IMR-90 (cell line): ENCODE measurements around the gene RAC3. TPM values are rescaled to one million over a fixed set of nuclear protein-coding genes. Genes with fewer than 3 reads are reported as not detected.

Experiments
- ATAC-seq: fragments of 200-7000 bp; cut with Tn5 transposase; 2 replicates; pipeline ENCODE4 v1.9.1; 2020; ENCODE audit warnings: low read depth, mild to moderate bottlenecking, moderate library complexity
- BruUV-seq: library from RNA; stranded (reverse); fragments of 400-500 nt; replicated peaks from 2 replicates; lab custom pipeline; 2021; lab: Mats Ljungman, UMichigan
- CTCF ChIA-PET: fragments of 300-600 bp; formaldehyde crosslinking; extraction: SDS; loops from one replicate; lab custom pipeline; 2021; ENCODE audit warnings: antibody characterized with exemption; lab: Yijun Ruan, JAX
- POLR2A ChIA-PET: fragments of 300-600 bp; sonication (Branson Sonifier 250); formaldehyde crosslinking; loops from one replicate; lab custom pipeline; 2022; ENCODE audit warnings: antibody characterized with exemption; ENCODE audit not compliant: unreplicated experiment; lab: Charles Lee
- DNase-seq: peaks from one replicate; pipeline ENCODE4 v3.0.0; 2013
- H2AFZ ChIP-seq: replicated peaks from 2 replicates; pipeline ENCODE3; 2013; ENCODE audit warnings: low read length, mild to moderate bottlenecking; ENCODE audit not compliant: poor library complexity
- H2AK5ac ChIP-seq: 2 replicates; pipeline ENCODE4 v1.6.1; 2013; ENCODE audit warnings: low read depth, low read length, inconsistent platforms
- H2AK9ac ChIP-seq: replicated peaks from 2 replicates; pipeline ENCODE3; 2013; ENCODE audit warnings: mild to moderate bottlenecking, low read depth, low read length, moderate library complexity; ENCODE audit not compliant: poor library complexity
- H2BK120ac ChIP-seq: 2 replicates; pipeline ENCODE4 v1.6.1; 2013; ENCODE audit warnings: low read depth, low read length, inconsistent platforms
- H2BK15ac ChIP-seq: 3 replicates; pipeline ENCODE4 v1.6.1; 2013; ENCODE audit warnings: low read depth, low read length, inconsistent platforms
- H2BK20ac ChIP-seq: 2 replicates; pipeline ENCODE4 v1.6.1; 2013; ENCODE audit warnings: low read depth, mild to moderate bottlenecking, inconsistent platforms, low read length, moderate library complexity
- H2BK5ac ChIP-seq: 2 replicates; pipeline ENCODE4 v1.6.1; 2013; ENCODE audit warnings: mild to moderate bottlenecking, low read depth, low read length, inconsistent platforms; ENCODE audit not compliant: poor library complexity, severe bottlenecking
- H3K14ac ChIP-seq: replicated peaks from 2 replicates; pipeline ENCODE4 v1.6.1; 2013; ENCODE audit warnings: low read depth, low read length, inconsistent platforms
- H3K18ac ChIP-seq: 2 replicates; pipeline ENCODE4 v1.6.1; 2013; ENCODE audit warnings: low read depth, low read length, control low read depth
- H3K23ac ChIP-seq: 2 replicates; pipeline ENCODE4 v1.6.1; 2013; ENCODE audit warnings: low read depth, low read length, inconsistent platforms
- H3K27ac ChIP-seq: 2 replicates; pipeline ENCODE4 v1.5.1; 2013; ENCODE audit warnings: mild to moderate bottlenecking, control low read depth, low read length; ENCODE audit not compliant: insufficient read depth
- H3K27me3 ChIP-seq: 2 replicates; pipeline ENCODE4 v1.6.1; 2013; ENCODE audit warnings: low read length; ENCODE audit not compliant: control insufficient read depth, insufficient read depth
- H3K36me3 ChIP-seq: 2 replicates; pipeline ENCODE4 v1.6.1; 2013; ENCODE audit warnings: low read length, mixed read lengths; ENCODE audit not compliant: control insufficient read depth, insufficient read depth
- H3K4ac ChIP-seq: 2 replicates; pipeline ENCODE4 v1.6.1; 2013; ENCODE audit warnings: low read depth, low read length, inconsistent platforms
- H3K4me1 ChIP-seq: 2 replicates; pipeline ENCODE4 v1.6.1; 2013; ENCODE audit warnings: low read length, mixed read lengths; ENCODE audit not compliant: control insufficient read depth, insufficient read depth
- H3K4me2 ChIP-seq: 2 replicates; pipeline ENCODE4 v1.6.1; 2013; ENCODE audit warnings: low read depth, mild to moderate bottlenecking, control low read depth, low read length, moderate library complexity
- H3K4me3 ChIP-seq: 2 replicates; pipeline ENCODE4 v1.5.1; 2013; ENCODE audit warnings: low read depth, mild to moderate bottlenecking, control low read depth, low read length, moderate library complexity; ENCODE audit not compliant: insufficient read depth
- H3K56ac ChIP-seq: 2 replicates; pipeline ENCODE4 v1.6.1; 2013; ENCODE audit warnings: low read length, inconsistent platforms; ENCODE audit not compliant: insufficient read depth; ENCODE audit errors: extremely low read depth
- H3K79me1 ChIP-seq, 2 experiments: 2 replicates each; pipeline ENCODE4 v1.6.1; 2013; ENCODE audit warnings: low read length in 2 of 2, inconsistent platforms in 1 of 2, low read depth in 1 of 2
- H3K9ac ChIP-seq: 2 replicates; pipeline ENCODE4 v1.6.1; 2013; ENCODE audit warnings: low read depth, low read length, control low read depth
- H3K9me1 ChIP-seq: 2 replicates; pipeline ENCODE4 v1.6.1; 2013; ENCODE audit warnings: low read length, inconsistent platforms; ENCODE audit not compliant: insufficient read depth
- H3K9me3 ChIP-seq: 2 replicates; pipeline ENCODE4 v1.6.1; 2013; ENCODE audit warnings: low read length; ENCODE audit not compliant: control insufficient read depth, insufficient read depth
- H4K20me1 ChIP-seq: 2 replicates; pipeline ENCODE4 v1.6.1; 2013; ENCODE audit warnings: low read length, inconsistent platforms; ENCODE audit not compliant: insufficient read depth
- H4K5ac ChIP-seq: 2 replicates; pipeline ENCODE4 v1.6.1; 2013; ENCODE audit warnings: mild to moderate bottlenecking, low read depth, low read length, control low read depth
- H4K8ac ChIP-seq, 2 experiments: 2 replicates each; pipeline ENCODE4 v1.6.1; 2013; ENCODE audit warnings: low read depth in 2 of 2, low read length in 2 of 2, control low read depth in 1 of 2, inconsistent platforms in 1 of 2
- H4K91ac ChIP-seq: 2 replicates; pipeline ENCODE4 v1.6.1; 2013; ENCODE audit warnings: low read depth, low read length, inconsistent platforms; ENCODE audit not compliant: insufficient read depth
- BHLHE40 ChIP-seq: fragments of 150-350 bp; IDR thresholded peaks from 2 replicates; pipeline ENCODE4 v1.6.1; 2016; ENCODE audit warnings: mild to moderate bottlenecking, low read depth, low read length
- CEBPB ChIP-seq: IDR thresholded peaks from 2 replicates; pipeline ENCODE4 v1.6.1; 2012; ENCODE audit warnings: low read depth, low read length, improper control_type of control experiment
- FOS ChIP-seq: fragments of 150-350 bp; IDR thresholded peaks from 2 replicates; pipeline ENCODE4 v1.6.1; 2016; ENCODE audit warnings: low read depth, low read length
- MAFK ChIP-seq: IDR thresholded peaks from 2 replicates; pipeline ENCODE4 v1.6.1; 2012; ENCODE audit warnings: low read depth, low read length, improper control_type of control experiment
- MXI1 ChIP-seq: IDR thresholded peaks from 2 replicates; pipeline ENCODE4 v1.6.1; 2012; ENCODE audit warnings: low read depth, mild to moderate bottlenecking, low read length, moderate library complexity, borderline replicate concordance
- NFE2L2 ChIP-seq: fragments of 150-350 bp; IDR thresholded peaks from 2 replicates; pipeline ENCODE4 v1.6.1; 2016; ENCODE audit warnings: low read depth, mild to moderate bottlenecking, low read length
- POLR2A ChIP-seq: IDR thresholded peaks from 2 replicates; pipeline ENCODE4 v1.6.1; 2012; ENCODE audit warnings: mild to moderate bottlenecking, low read depth, low read length
- RCOR1 ChIP-seq: IDR thresholded peaks from 2 replicates; pipeline ENCODE4 v1.6.1; 2012; ENCODE audit warnings: mild to moderate bottlenecking, low read length, improper control_type of control experiment; ENCODE audit not compliant: insufficient replicate concordance
- RFX5 ChIP-seq: IDR thresholded peaks from 2 replicates; pipeline ENCODE4 v1.8.0; 2012; ENCODE audit warnings: low read depth, mild to moderate bottlenecking, low read length, moderate library complexity
- WGBS, 2 experiments: methylation state at CpG; one replicate each; pipeline versions ENCODE4 v1.1.5 to v1.1.7; 2013; ENCODE audit warnings: missing lambda C conversion rate in 2 of 2; ENCODE audit not compliant: insufficient read length in 1 of 2; ENCODE audit errors: extremely low coverage in 2 of 2; 5-methylcytosine and 5-hydroxymethylcytosine counted together
- dilution Hi-C: fragments of 300-500 bp; cut with HindIII; formaldehyde crosslinking; loops from one replicate; pipeline ENCODE4 v1.14.3; 2018; ENCODE audit warnings: low sequenced_read_pairs; ENCODE audit not compliant: unreplicated experiment
- in situ Hi-C: fragments of 300-500 bp; cut with MboI; formaldehyde crosslinking; loops from 3 replicates; pipeline ENCODE4 v1.14.3; 2019; ENCODE audit warnings: low sequenced_read_pairs, inconsistent platforms, mixed read lengths
- intact Hi-C: fragments of 100-400 bp; cut with micrococcal nuclease; formaldehyde crosslinking; loops from 2 replicates; pipeline ENCODE4 v1.10.0; 2022
- polyA plus RNA-seq, 3 experiments: library from polyadenylated mRNA; depleted of rRNA; stranded (reverse); fragments of >200 nt; gene quantifications; 2 replicates each; pipeline ENCODE4 v1.2.3, GENCODE V29; 2012; ENCODE audit warnings: low replicate concordance in 1 of 3
- total RNA-seq: library from RNA; depleted of rRNA; stranded (reverse); fragments of >200 nt; gene quantifications from 2 replicates; pipeline ENCODE4 v1.2.3, GENCODE V29; 2012
- TF ChIP-seq, protein P1 (sequence below): fragments of 150-350 bp; IDR thresholded peaks from 2 replicates; pipeline ENCODE4 v1.6.1; 2016; ENCODE audit warnings: low read depth, mild to moderate bottlenecking, low read length, moderate library complexity, borderline replicate concordance
- TF ChIP-seq, protein P2 (sequence below): fragments of 150-350 bp; IDR thresholded peaks from 2 replicates; pipeline ENCODE4 v1.6.1; 2017; ENCODE audit warnings: mild to moderate bottlenecking, antibody characterized with exemption, low read length, low read depth

Gene RAC3
- total and polyA plus RNA-seq, 2 of the 4 experiments (the other 2 are of a cell fraction): 5.7 to 23.4 TPM

DNA sequence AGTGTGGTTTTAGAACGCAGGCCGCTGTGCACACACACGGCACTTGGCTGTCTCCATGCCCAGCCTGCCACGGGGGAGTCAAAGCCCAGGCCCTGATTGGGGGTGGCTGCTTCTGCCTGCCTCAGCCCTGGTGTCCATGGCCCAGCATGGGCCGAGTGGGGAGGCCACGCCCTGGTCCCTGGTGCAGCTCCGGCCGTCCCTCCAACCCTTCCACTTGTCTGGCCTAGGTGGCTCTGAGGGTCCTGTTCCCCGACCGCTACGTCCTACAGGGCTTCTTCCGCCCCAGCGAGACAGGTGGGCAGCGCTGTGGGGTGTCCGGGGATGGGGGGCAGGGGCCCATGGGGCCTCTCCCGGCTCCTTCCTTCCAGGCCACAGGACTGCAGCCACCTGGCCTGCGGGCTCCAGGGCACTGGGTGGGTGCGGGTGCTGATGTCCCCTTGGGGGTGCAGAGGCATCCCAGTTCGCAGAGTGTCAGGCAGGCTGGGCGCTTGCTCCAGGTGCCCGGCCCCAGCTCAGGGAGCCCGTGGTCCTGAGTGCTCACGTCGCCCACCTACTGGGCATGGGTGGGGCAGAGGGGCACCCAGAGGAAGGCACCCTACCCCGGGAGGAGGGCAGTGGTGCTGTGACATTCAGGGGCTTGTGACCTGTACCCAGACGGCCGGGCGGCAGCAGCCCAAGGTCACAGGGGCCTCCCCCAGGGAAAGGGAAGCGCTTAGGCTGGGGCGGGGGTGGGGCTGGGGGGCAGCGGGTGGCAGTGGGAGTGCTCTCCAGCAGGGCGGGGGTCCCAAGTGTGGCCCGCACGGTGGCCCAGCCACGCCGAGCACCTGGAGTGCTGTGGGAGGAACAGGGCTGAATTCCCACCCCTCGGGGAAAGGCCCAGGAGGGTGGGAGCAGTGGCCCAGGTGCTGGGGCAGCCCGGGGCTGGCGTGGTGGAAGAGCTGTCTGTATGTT lies 20.6 kb upstream of the RAC3 start (continued):
- no peak for TF ChIP-seq NFE2L2
- TF ChIP-seq RCOR1: no peak

DNA sequence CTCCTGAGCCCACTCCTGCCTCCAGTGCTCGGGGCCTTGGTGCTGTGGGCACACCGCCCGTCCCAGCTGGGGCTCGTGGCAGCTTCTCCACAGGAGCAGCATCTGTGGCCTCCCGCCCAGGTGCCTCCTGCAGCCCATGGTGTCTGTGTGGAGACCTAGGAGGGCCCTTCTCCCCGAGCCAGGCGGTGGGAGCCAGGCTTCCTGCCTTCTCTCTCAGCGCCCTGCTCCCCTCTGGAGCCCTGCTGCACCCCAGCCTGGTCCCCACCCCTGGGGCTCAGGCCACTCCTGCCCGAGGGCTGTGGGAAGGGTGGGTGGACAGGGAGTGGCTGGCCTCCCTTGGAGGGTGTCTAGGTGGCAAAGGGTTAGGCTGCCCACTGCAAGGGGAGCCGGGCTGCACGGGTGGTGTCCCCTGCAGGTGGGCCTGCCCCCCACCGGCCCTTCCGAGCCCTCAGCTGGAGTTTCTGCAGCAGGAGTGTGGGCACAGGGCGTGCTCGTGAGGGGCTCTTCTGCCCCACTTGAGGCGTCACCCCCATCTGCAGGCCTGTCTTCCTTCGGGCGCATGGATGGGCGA lies 19.8 kb upstream of the RAC3 start:
- dilution Hi-C loops: no loop called here
- TF ChIP-seq BHLHE40: no peak
- no peak for TF ChIP-seq CEBPB
- no peak for TF ChIP-seq POLR2A
- TF ChIP-seq MAFK: no peak
- TF ChIP-seq MXI1: no peak
- TF ChIP-seq RCOR1: no peak
- TF ChIP-seq, protein P1, sequence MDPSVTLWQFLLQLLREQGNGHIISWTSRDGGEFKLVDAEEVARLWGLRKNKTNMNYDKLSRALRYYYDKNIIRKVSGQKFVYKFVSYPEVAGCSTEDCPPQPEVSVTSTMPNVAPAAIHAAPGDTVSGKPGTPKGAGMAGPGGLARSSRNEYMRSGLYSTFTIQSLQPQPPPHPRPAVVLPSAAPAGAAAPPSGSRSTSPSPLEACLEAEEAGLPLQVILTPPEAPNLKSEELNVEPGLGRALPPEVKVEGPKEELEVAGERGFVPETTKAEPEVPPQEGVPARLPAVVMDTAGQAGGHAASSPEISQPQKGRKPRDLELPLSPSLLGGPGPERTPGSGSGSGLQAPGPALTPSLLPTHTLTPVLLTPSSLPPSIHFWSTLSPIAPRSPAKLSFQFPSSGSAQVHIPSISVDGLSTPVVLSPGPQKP: no peak
- no peak for TF ChIP-seq FOS
- TF ChIP-seq, protein P2, sequence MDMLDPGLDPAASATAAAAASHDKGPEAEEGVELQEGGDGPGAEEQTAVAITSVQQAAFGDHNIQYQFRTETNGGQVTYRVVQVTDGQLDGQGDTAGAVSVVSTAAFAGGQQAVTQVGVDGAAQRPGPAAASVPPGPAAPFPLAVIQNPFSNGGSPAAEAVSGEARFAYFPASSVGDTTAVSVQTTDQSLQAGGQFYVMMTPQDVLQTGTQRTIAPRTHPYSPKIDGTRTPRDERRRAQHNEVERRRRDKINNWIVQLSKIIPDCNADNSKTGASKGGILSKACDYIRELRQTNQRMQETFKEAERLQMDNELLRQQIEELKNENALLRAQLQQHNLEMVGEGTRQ: no peak
- no peak for TF ChIP-seq RFX5

More for the DNA sequence above, 19.8 kb upstream of the RAC3 start:
- Histone ChIP-seq H4K91ac (no peak overlapping the region), H2BK15ac (no peak overlapping the region), H3K4ac (no peak overlapping the region), H2BK120ac (no peak overlapping the region), H3K4me3 (no peak overlapping the region), H4K5ac (no peak overlapping the region), H3K9ac (no peak overlapping the region), H3K27ac (no peak overlapping the region), H4K20me1 (no peaks in the 10 kb centered on the region; the same call in 1 of the 2 replicates), H3K36me3 (peaks cover 3% of the 10 kb centered on the region; the same call in 1 of the 2 replicates), H3K27me3 (no peaks in the 10 kb centered on the region), H4K8ac (no peak overlapping the region), H3K79me1 (no peaks in the 10 kb centered on the region), H3K23ac (no peak overlapping the region), H2AFZ (no peak overlapping the region), H2BK5ac (no peak overlapping the region), H3K9me3 (no peaks in the 10 kb centered on the region), H3K18ac (no peak overlapping the region), H3K9me1 (no peaks in the 10 kb centered on the region), H3K14ac (no peak overlapping the region), H3K56ac (no peak overlapping the region), H2AK5ac (no peak overlapping the region), H3K4me1 (peaks cover under 1% of the 10 kb centered on the region; the same call in 1 of the 2 replicates), H3K4me2 (no peak overlapping the region), H2AK9ac (no peak overlapping the region), H2BK20ac (no peak overlapping the region)
- intact Hi-C loops: no loop called here
- in situ Hi-C loops: no loop called here
- ChIA-PET CTCF (no interaction called here), POLR2A (no interaction called here)
- DNase-seq (no peak), ATAC-seq (no peak)
- no TSS peak for BruUV-seq
- 89% methylated on average over 4 of the region's 19 CpGs; no CpG with 5 or more reads in 1 of the 2 experiments for WGBS, 2 experiments
